Inferior parietal cortex (tissue), 1 donor: ENCODE data around the gene MEN1.

ENCODE experiments used
- DNase-seq: peaks from one replicate; pipeline ENCODE4 v3.0.0-alpha.2; 2016; ENCODE audit errors: extremely low spot score

Gene MEN1

GRCh38 chr11:64801561-64802369, 8.6 kb downstream of the MEN1 start:
- DNase-seq: no peak

- DNase-seq: no peak
Observed at GRCh38 chr11:64801158-64801464, 9.2 kb downstream of the MEN1 start.

- DNase-seq: no peak
Observed at GRCh38 chr11:64800303-64801157, 9.8 kb downstream of the MEN1 start.

GRCh38 chr11:64799623-64800302, 10.6 kb downstream of the MEN1 start:
- DNase-seq: no peak

- no peak for DNase-seq
Observed at GRCh38 chr11:64799256-64799622, 11.1 kb downstream of the MEN1 start.

GRCh38 chr11:64796757-64797541, 13.4 kb downstream of the MEN1 start:
- no peak for DNase-seq

GRCh38 chr11:64796047-64796756, 14.1 kb downstream of the MEN1 start:
- no peak for DNase-seq

GRCh38 chr11:64794526-64794925, 15.8 kb downstream of the MEN1 start:
- DNase-seq: no peak

GRCh38 chr11:64793271-64794160, 16.8 kb downstream of the MEN1 start:
- DNase-seq: no peak

GRCh38 chr11:64792482-64792881, 17.9 kb downstream of the MEN1 start:
- no peak for DNase-seq

GRCh38 chr11:64791781-64792291, 18.5 kb downstream of the MEN1 start:
- no peak for DNase-seq

- DNase-seq: no peak
Observed at GRCh38 chr11:64790205-64791095, 19.9 kb downstream of the MEN1 start.

GRCh38 chr11:64789331-64790204, 20.8 kb downstream of the MEN1 start:
- DNase-seq: no peak

GRCh38 chr11:64788321-64789215, 21.8 kb downstream of the MEN1 start:
- DNase-seq: no peak

- no peak for DNase-seq
Observed at GRCh38 chr11:64787526-64788320, 22.6 kb downstream of the MEN1 start.

GRCh38 chr11:64786308-64786707, 24.0 kb downstream of the MEN1 start:
- no peak for DNase-seq
